HCT116 (cell line): Measurements from ENCODE around the gene FHL2.

Experiments
- ATF3 ChIP-seq: IDR thresholded peaks from 2 replicates; pipeline ENCODE4 v1.6.1; 2012
- CTCF ChIP-seq, 3 experiments: fragments of 200-600 bp in 1 of 3; sonication (generic) in 1 of 3; IDR thresholded peaks in 2 of 3; conservative IDR thresholded peaks in 1 of 3; 2 replicates each; pipeline ENCODE4 v1.5.1; 2012 to 2017; ENCODE audit warnings: low read depth in 2 of 3, low read length in 2 of 3, antibody characterized with exemption in 1 of 3, borderline replicate concordance in 1 of 3, control low read depth in 1 of 3, mild to moderate bottlenecking in 1 of 3, mixed read lengths in 1 of 3, mixed run types in 1 of 3, moderate library complexity in 1 of 3; ENCODE audit not compliant: insufficient read depth in 1 of 3
- EZH2 ChIP-seq: fragments of 200-600 bp; sonication (generic); IDR thresholded peaks from 2 replicates; pipeline ENCODE4 v1.6.1; 2017; ENCODE audit warnings: antibody characterized with exemption, mixed run types
- EZH2phosphoT487 ChIP-seq: fragments of 200-600 bp; IDR thresholded peaks from 2 replicates; pipeline ENCODE4 v1.6.1; 2018; ENCODE audit warnings: antibody characterized with exemption, borderline replicate concordance
- JUND ChIP-seq: IDR thresholded peaks from 2 replicates; pipeline ENCODE4 v1.6.1; 2012
- MAX ChIP-seq: IDR thresholded peaks from 2 replicates; pipeline ENCODE4 v1.6.1; 2012
- POLR2A ChIP-seq: IDR thresholded peaks from 2 replicates; pipeline ENCODE4 v1.7.0; 2011; ENCODE audit warnings: borderline replicate concordance; ENCODE audit not compliant: insufficient read depth, insufficient read length; ENCODE audit errors: extremely low read depth
- POLR2AphosphoS5 ChIP-seq: IDR thresholded peaks from 2 replicates; pipeline ENCODE4 v1.6.1; 2011; ENCODE audit warnings: mild to moderate bottlenecking, low read depth, low read length, moderate library complexity
- RAD21 ChIP-seq: IDR thresholded peaks from 2 replicates; pipeline ENCODE4 v1.6.1; 2012; ENCODE audit warnings: low read depth, mild to moderate bottlenecking
- REST ChIP-seq: IDR thresholded peaks from 2 replicates; pipeline ENCODE4 v1.6.1; 2012; ENCODE audit warnings: low read depth
- SRF ChIP-seq: IDR thresholded peaks from 2 replicates; pipeline ENCODE4 v1.6.1; 2012; ENCODE audit warnings: low read depth
- YY1 ChIP-seq: IDR thresholded peaks from 2 replicates; pipeline ENCODE4 v1.6.1; 2011; ENCODE audit warnings: low read length, low read depth, moderate library complexity, mild to moderate bottlenecking; ENCODE audit not compliant: insufficient replicate concordance; ENCODE audit errors: extremely low read depth

GRCh38 chr2:105403241-105403782 lies 4.5 kb upstream of the FHL2 start:
- TF ChIP-seq REST, result no peak
- no peak for TF ChIP-seq POLR2A
- TF ChIP-seq CTCF (IDR thresholded peaks at IDR 0.05 in 2 of 3, conservative IDR thresholded peaks at IDR 0.05 in 1 of 3; ENCODE audit: borderline replicate concordance in 1 of 3, insufficient read depth in 1 of 3, low read depth in 2 of 3, low read length in 2 of 3), result no peak
- TF ChIP-seq YY1, result no peak
- no peak for TF ChIP-seq SRF
- TF ChIP-seq ATF3, result no peak
- TF ChIP-seq JUND, result no peak
- no peak for TF ChIP-seq EZH2
- no peak for TF ChIP-seq EZH2phosphoT487
- TF ChIP-seq RAD21, result no peak
- no peak for TF ChIP-seq MAX
- TF ChIP-seq POLR2AphosphoS5, result no peak
